Measurements from ENCODE around the gene TRIM3.

DNA sequence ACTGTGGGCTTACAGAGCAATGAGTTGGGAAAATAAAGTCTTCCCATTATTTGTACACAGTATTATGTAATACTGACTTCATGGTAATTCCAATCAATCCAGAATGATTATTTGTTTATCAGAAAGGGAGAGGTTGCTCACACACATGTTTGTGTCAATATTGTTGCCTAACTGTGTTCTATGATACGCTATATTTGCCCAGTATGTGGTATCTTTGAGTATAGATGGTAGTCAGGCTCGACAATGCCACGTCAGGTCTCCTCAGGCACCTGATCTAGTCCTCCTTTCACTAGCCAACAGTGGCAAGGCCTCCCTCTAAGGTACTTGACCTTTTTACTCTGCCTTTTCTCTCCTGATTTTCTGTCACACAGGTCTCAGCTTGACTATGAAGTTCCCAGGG is 28.6 kb upstream of the TRIM3 start:
- TF ChIP-seq, protein P1, sequence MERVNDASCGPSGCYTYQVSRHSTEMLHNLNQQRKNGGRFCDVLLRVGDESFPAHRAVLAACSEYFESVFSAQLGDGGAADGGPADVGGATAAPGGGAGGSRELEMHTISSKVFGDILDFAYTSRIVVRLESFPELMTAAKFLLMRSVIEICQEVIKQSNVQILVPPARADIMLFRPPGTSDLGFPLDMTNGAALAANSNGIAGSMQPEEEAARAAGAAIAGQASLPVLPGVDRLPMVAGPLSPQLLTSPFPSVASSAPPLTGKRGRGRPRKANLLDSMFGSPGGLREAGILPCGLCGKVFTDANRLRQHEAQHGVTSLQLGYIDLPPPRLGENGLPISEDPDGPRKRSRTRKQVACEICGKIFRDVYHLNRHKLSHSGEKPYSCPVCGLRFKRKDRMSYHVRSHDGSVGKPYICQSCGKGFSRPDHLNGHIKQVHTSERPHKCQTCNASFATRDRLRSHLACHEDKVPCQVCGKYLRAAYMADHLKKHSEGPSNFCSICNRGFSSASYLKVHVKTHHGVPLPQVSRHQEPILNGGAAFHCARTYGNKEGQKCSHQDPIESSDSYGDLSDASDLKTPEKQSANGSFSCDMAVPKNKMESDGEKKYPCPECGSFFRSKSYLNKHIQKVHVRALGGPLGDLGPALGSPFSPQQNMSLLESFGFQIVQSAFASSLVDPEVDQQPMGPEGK (CRISPR knock-in tag; IDR thresholded peaks at IDR 0.05; ENCODE audit: borderline replicate concordance): no peak
- TF ChIP-seq RARB (CRISPR knock-in tag; IDR thresholded peaks at IDR 0.05) (no peak), TOX (CRISPR knock-in tag; IDR thresholded peaks at IDR 0.05; ENCODE audit: borderline replicate concordance) (no peak), ARNTL (CRISPR knock-in tag; IDR thresholded peaks at IDR 0.05; ENCODE audit: borderline replicate concordance, low read depth) (no peak), SNAI2 (CRISPR knock-in tag; IDR thresholded peaks at IDR 0.05) (no peak), ESRRG (CRISPR knock-in tag; IDR thresholded peaks at IDR 0.05) (no peak), ZNF8 (CRISPR knock-in tag; IDR thresholded peaks at IDR 0.05) (no peak), TSHZ2 (CRISPR knock-in tag; IDR thresholded peaks at IDR 0.05) (no peak)

Data from SK-N-SH treated with all-trans-retinoic acid at 6 μM for 48 hours (cell line).